ENCODE results near the gene GSK3B. TPM values are rescaled to one million over a fixed set of nuclear protein-coding genes. Genes with fewer than 3 reads are reported as not detected.
"Not testable (repeated sequence)": the region's sequence is repeated elsewhere in the genome, so short reads cannot be mapped to it uniquely, and the experiment has no call there.

The GSK3B gene
- total and polyA plus RNA-seq, 2 donors, result 14.6 to 57.9 TPM

DNA sequence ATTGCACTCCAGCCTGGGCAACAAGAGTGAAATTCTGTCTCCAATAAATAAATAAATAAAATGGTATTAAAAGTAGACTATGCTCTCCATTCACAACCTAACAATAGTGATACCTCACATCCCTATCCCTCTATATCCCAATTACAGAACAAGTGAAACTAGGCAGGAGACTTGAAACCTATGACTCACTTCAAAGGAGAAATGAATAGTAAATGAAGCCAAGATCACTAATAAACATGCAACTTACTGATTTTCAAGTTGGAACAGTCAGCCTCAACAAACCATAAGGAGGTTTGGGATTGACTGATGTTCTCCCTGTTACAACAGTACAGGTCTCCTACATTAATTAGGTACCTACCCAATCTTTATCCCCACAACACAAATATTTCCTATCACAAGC lies 103.4 kb downstream of the GSK3B start:
- no peaks in the 10 kb centered on the region for H3K4me1 ChIP-seq (ENCODE audit: insufficient read depth)
- H3K4me3 ChIP-seq (ENCODE audit: low read depth, low read length), result no peak overlapping the region
- no peak overlapping the region for H3K27ac ChIP-seq (ENCODE audit: low read depth)
- no peak for DNase-seq (ENCODE audit: extremely low spot score)
- H3K36me3 ChIP-seq (ENCODE audit: insufficient read depth), result peaks cover 2% of the 10 kb centered on the region

- Histone ChIP-seq H3K4me3 (ENCODE audit: low read depth, low read length) (no peak overlapping the region), H3K4me1 (ENCODE audit: insufficient read depth) (no peaks in the 10 kb centered on the region), H3K36me3 (ENCODE audit: insufficient read depth) (peaks cover 2% of the 10 kb centered on the region), H3K27ac (ENCODE audit: low read depth) (no peak overlapping the region)
- 95% methylated on average over 8 of the region's 8 CpGs for WGBS
- DNase-seq (ENCODE audit: extremely low spot score), result no peak
Measured at GRCh38 chr3:119989981-119990655, 104.1 kb downstream of the GSK3B start.

DNA sequence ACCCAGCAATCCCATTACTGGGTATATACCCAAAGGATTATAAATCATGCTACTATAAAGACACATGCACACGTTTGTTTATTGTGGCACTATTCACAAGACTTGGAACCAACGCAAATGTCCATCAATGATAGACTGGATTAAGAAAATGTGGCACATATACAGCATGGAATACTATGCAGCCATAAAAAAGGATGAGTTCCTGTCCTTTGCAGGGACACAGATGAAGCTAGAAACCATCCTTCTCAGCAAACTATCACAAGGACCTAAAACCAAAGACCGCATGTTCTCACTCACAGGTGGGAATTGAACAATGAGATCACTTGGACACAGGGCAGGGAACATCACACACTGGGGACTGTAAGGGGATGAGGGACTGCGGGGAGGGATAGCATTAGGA lies 107.4 kb downstream of the GSK3B start:
- not testable (repeated sequence) for H3K4me3 ChIP-seq (ENCODE audit: low read depth, low read length); H3K36me3 ChIP-seq (ENCODE audit: insufficient read depth); DNase-seq (ENCODE audit: extremely low spot score); H3K4me1 ChIP-seq (ENCODE audit: insufficient read depth); H3K27ac ChIP-seq (ENCODE audit: low read depth)
- 98% methylated on average over 4 of the region's 4 CpGs for WGBS

DNA sequence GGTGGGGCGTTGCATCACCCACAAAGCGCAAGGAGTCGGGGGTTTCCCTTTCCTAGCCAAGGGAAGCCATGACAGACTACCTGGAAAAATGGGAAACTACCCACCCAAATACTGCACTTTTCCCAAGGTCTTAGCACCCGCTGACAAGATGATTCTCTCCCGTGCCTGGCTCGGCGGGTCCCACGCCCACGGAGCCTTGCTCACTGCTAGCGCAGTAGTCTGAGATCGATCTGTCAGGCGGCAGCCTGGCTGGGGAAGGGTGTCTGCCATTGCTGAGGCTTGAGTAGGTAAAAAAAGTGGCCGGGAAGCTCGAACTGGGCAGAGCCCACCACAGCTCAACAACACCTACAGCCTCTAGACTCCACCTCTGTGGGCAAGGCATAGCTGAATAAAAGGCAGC lies 112.9 kb downstream of the GSK3B start:
- H3K27ac ChIP-seq (ENCODE audit: low read depth), result no peak overlapping the region
- no peak for DNase-seq (ENCODE audit: extremely low spot score)
- H3K36me3 ChIP-seq (ENCODE audit: insufficient read depth), result no peaks in the 10 kb centered on the region
- no peak overlapping the region for H3K4me3 ChIP-seq (ENCODE audit: low read depth, low read length)
- no peaks in the 10 kb centered on the region for H3K4me1 ChIP-seq (ENCODE audit: insufficient read depth)
- WGBS, result 97% methylated on average over 14 of the region's 14 CpGs

DNA sequence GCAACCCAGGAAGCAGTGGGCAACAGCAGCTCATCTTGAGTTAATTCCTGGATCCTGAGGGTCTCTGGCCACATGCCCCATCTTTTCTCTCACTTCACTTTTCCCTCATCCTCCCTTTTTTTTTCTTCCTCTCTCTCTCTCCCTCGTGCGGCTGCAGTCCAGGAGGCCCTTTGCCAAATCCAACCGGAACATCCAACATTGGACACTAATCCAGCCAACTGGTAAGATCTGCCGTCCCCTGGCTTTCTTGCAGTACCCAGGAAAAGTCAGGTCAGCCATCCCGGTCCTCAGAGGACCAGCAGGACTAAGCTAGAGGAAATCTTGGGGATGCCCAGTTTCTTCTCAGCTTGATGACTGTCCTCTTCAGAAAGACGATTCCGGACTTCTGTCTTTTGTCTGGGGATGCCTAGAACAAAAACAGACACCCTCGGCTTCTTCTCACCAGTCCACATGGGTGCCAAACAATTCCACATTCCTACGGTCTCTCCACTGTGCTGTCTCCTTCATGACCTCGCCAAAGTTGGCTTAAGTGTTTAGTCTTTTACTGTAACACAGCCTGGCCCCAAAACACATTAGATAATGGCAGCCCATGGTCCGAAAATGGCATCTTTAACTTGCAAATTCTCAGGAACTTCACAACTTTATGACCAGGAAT lies 115.6 kb downstream of the GSK3B start:
- Histone ChIP-seq H3K27ac (ENCODE audit: low read depth) (no peak overlapping the region), H3K4me3 (ENCODE audit: low read depth, low read length) (no peak overlapping the region), H3K4me1 (ENCODE audit: insufficient read depth) (no peaks in the 10 kb centered on the region), H3K36me3 (ENCODE audit: insufficient read depth) (no peaks in the 10 kb centered on the region)
- WGBS, result 77% methylated on average over 11 of the region's 11 CpGs
- DNase-seq (ENCODE audit: extremely low spot score), result no peak

DNA sequence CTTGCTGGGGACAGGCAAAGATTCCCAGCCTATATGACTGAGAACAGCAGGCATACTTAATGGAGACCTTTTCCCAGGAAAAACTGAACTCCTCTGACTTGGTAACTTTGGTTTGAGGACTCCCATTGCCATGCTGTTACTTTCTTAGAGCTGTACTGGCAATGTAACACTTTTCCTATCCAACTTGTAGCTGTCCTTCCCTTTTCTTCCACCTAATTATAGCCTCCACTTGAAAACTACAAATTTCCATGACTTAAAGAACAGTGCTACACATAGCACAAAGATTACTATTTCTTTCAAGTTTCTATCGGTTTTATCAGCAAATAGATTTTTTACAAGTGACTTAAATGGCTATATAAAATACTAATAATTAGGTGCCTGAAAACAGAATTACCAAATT lies 116.9 kb downstream of the GSK3B start:
- Histone ChIP-seq H3K27ac (ENCODE audit: low read depth) (no peak overlapping the region), H3K4me3 (ENCODE audit: low read depth, low read length) (no peak overlapping the region), H3K4me1 (ENCODE audit: insufficient read depth) (no peaks in the 10 kb centered on the region), H3K36me3 (ENCODE audit: insufficient read depth) (no peaks in the 10 kb centered on the region)
- no peak for DNase-seq (ENCODE audit: extremely low spot score)
- 35% methylated on average over 1 of the region's 1 CpG for WGBS

DNA sequence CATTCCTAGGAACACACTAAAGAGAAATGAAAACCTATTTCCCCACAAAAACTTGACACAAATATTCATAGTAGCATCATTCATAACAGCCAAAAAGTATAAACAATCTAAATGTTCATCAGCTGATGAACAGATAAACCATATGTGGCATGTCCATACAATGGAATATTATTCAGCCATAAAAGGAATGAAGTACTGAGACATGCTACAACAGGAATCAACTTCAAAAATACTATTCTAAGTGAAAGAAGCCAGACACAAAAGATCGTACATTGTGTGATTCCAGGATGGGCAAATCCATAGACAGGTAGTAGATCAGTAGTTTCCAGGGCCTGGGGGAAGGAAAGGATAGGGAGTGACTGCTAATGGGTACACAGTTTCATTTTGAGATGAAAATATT lies 118.0 kb downstream of the GSK3B start:
- H3K4me3 ChIP-seq (ENCODE audit: low read depth, low read length), result no peak overlapping the region
- H3K27ac ChIP-seq (ENCODE audit: low read depth), result no peak overlapping the region
- WGBS, result 90% methylated on average over 1 of the region's 1 CpG
- no peaks in the 10 kb centered on the region for H3K36me3 ChIP-seq (ENCODE audit: insufficient read depth)
- no peaks in the 10 kb centered on the region for H3K4me1 ChIP-seq (ENCODE audit: insufficient read depth)
- DNase-seq (ENCODE audit: extremely low spot score), result no peak

GRCh38 chr3:119974656-119975055 lies 119.6 kb downstream of the GSK3B start:
- 90% methylated on average over 2 of the region's 2 CpGs for WGBS
- Histone ChIP-seq H3K4me1 (ENCODE audit: insufficient read depth) (no peaks in the 10 kb centered on the region), H3K36me3 (ENCODE audit: insufficient read depth) (no peaks in the 10 kb centered on the region), H3K27ac (ENCODE audit: low read depth) (no peak overlapping the region), H3K4me3 (ENCODE audit: low read depth, low read length) (no peak overlapping the region)
- DNase-seq (ENCODE audit: extremely low spot score), result no peak

- H3K4me3 ChIP-seq (ENCODE audit: low read depth, low read length), result no peak overlapping the region
- no peak overlapping the region for H3K27ac ChIP-seq (ENCODE audit: low read depth)
- no peaks in the 10 kb centered on the region for H3K4me1 ChIP-seq (ENCODE audit: insufficient read depth)
- DNase-seq (ENCODE audit: extremely low spot score), result no peak
- 93% methylated on average over 7 of the region's 7 CpGs for WGBS
- H3K36me3 ChIP-seq (ENCODE audit: insufficient read depth), result no peaks in the 10 kb centered on the region
Measured at GRCh38 chr3:119973018-119973646, 121.1 kb downstream of the GSK3B start.

DNA sequence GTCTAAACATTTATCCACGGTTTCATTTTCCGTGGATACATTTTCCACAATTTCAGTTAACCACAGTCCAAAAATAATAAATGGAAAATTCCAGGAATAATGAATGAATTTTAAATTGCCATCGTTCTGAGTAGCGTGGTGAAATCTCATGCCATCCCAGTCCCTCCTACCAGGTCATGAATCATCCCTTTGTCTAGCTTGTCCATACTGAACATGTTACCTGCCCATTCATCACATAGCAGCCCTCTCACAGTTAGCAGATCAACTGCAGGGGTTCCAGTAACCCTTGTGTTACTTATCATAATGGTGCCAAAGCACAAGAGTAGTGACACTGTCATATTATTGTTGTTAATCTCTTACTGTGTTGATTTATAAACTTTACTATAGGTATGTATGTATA lies 124.5 kb downstream of the GSK3B start:
- no peak for DNase-seq (ENCODE audit: extremely low spot score)
- H3K36me3 ChIP-seq (ENCODE audit: insufficient read depth), result no peaks in the 10 kb centered on the region
- no peak overlapping the region for H3K27ac ChIP-seq (ENCODE audit: low read depth)
- 93% methylated on average over 4 of the region's 4 CpGs for WGBS
- H3K4me1 ChIP-seq (ENCODE audit: insufficient read depth), result no peaks in the 10 kb centered on the region
- H3K4me3 ChIP-seq (ENCODE audit: low read depth, low read length), result no peak overlapping the region

- Histone ChIP-seq H3K4me1 (ENCODE audit: insufficient read depth) (no peaks in the 10 kb centered on the region), H3K36me3 (ENCODE audit: insufficient read depth) (no peaks in the 10 kb centered on the region), H3K4me3 (ENCODE audit: low read depth, low read length) (no peak overlapping the region), H3K27ac (ENCODE audit: low read depth) (no peak overlapping the region)
- DNase-seq (ENCODE audit: extremely low spot score), result no peak
- 93% methylated on average over 7 of the region's 7 CpGs for WGBS
Measured at GRCh38 chr3:119967353-119968006, 126.8 kb downstream of the GSK3B start.

- H3K36me3 ChIP-seq (ENCODE audit: insufficient read depth), result no peaks in the 10 kb centered on the region
- H3K4me3 ChIP-seq (ENCODE audit: low read depth, low read length), result no peak overlapping the region
- H3K4me1 ChIP-seq (ENCODE audit: insufficient read depth), result no peaks in the 10 kb centered on the region
- WGBS, result 18% methylated on average over 1 of the region's 1 CpG
- DNase-seq (ENCODE audit: extremely low spot score), result no peak
- H3K27ac ChIP-seq (ENCODE audit: low read depth), result no peak overlapping the region
Measured at GRCh38 chr3:119965692-119966091, 128.6 kb downstream of the GSK3B start.

DNA sequence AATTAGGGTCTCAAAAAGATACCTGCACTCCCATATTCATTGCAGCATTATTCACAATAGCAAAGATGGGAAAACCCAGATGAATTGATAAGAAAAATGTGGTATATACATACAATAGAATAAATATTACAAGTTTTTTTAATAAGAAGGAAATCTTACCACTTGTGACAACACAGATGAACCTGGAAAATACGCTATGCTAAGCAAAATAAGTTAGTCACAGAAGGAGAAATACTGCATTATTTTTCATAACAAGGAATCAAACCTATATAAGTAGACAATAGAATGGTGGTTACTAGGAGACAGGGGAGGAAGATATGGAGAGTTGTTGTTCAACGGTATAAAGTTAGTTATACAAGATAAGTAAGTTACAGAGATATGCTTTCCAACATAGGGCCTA lies 130.0 kb downstream of the GSK3B start:
- 89% methylated on average over 2 of the region's 2 CpGs for WGBS
- Histone ChIP-seq H3K27ac (ENCODE audit: low read depth) (no peak overlapping the region), H3K36me3 (ENCODE audit: insufficient read depth) (no peaks in the 10 kb centered on the region), H3K4me1 (ENCODE audit: insufficient read depth) (no peaks in the 10 kb centered on the region), H3K4me3 (ENCODE audit: low read depth, low read length) (no peak overlapping the region)
- DNase-seq (ENCODE audit: extremely low spot score), result no peak

DNA sequence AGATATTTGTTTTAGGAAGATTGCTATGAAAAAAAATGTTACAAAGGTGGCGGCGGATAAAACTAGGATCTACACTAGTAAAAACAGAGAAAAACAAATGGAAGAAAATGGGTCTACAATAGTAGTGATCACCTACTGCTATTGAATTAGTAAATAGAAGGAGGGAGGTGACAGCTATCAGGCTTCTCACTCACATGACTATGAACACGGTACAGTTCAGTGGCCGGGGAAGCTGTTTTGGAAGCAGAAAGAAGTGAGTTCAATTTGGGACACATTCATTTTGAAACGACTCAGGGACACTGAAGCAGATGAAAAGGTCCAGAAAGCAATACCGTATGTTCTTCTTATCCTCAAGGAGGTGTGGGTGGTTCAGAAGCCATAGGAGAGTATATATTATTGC lies 138.3 kb downstream of the GSK3B start:
- WGBS, result 94% methylated on average over 6 of the region's 6 CpGs
- Histone ChIP-seq H3K4me1 (ENCODE audit: insufficient read depth) (no peaks in the 10 kb centered on the region), H3K4me3 (ENCODE audit: low read depth, low read length) (no peak overlapping the region), H3K27ac (ENCODE audit: low read depth) (no peak overlapping the region), H3K36me3 (ENCODE audit: insufficient read depth) (no peaks in the 10 kb centered on the region)
- DNase-seq (ENCODE audit: extremely low spot score), result no peak
